Activated CD4-positive, alpha-beta T cell treated with anti-CD3 and anti-CD28 coated beads, Interleukin-2, amount 50 U/mL, for 4 hours (primary cell): ENCODE data around the gene SLC23A2.
"Not testable (repeated sequence)": the region's sequence is repeated elsewhere in the genome, so short reads cannot be mapped to it uniquely, and the experiment has no call there.

Experiments used
- DNase-seq, 2 experiments: peaks; one replicate each; pipeline ENCODE4 v3.0.0-alpha.2; 2020

SLC23A2 gene

GRCh38 chr20:5005326-5005725, 4.0 kb upstream of the SLC23A2 start:
- no peak for DNase-seq

GRCh38 chr20:5004825-5005224, 3.5 kb upstream of the SLC23A2 start:
- not testable (repeated sequence) for DNase-seq

GRCh38 chr20:5003626-5004025, 2.3 kb upstream of the SLC23A2 start:
- no peak for DNase-seq

- DNase-seq = no peak
Observed at GRCh38 chr20:5002077-5002413, 735 bp upstream of the SLC23A2 start.

- peak; percentile 10 to 14 for DNase-seq
Observed at GRCh38 chr20:5000263-5001173, 792 bp downstream of the SLC23A2 start.

- no peak for DNase-seq
Observed at GRCh38 chr20:4999788-5000187, 1.5 kb downstream of the SLC23A2 start.

- no peak for DNase-seq
Observed at GRCh38 chr20:4998160-4998651, 3.1 kb downstream of the SLC23A2 start.

GRCh38 chr20:4997222-4997621, 4.1 kb downstream of the SLC23A2 start:
- DNase-seq = no peak

GRCh38 chr20:4989570-4989969, 11.7 kb downstream of the SLC23A2 start:
- peak in 1 of 2 experiments; percentile 13 for DNase-seq

- no peak for DNase-seq
Observed at GRCh38 chr20:4987130-4987529, 14.2 kb downstream of the SLC23A2 start.

GRCh38 chr20:4985658-4986057, 15.7 kb downstream of the SLC23A2 start:
- DNase-seq = no peak

GRCh38 chr20:4982281-4982680, 19.0 kb downstream of the SLC23A2 start:
- DNase-seq = no peak

- no peak for DNase-seq
Observed at GRCh38 chr20:4979841-4980410, 21.4 kb downstream of the SLC23A2 start.

- no peak for DNase-seq
Observed at GRCh38 chr20:4978050-4978918, 23.0 kb downstream of the SLC23A2 start.

GRCh38 chr20:4976014-4976413, 25.3 kb downstream of the SLC23A2 start:
- not testable (repeated sequence) for DNase-seq

- peak in 1 of 2 experiments; percentile 5 for DNase-seq
Observed at GRCh38 chr20:4973330-4974097, 27.8 kb downstream of the SLC23A2 start.

- DNase-seq = no peak
Observed at GRCh38 chr20:4972506-4973251, 28.6 kb downstream of the SLC23A2 start.

- no peak for DNase-seq
Observed at GRCh38 chr20:4971064-4971463, 30.2 kb downstream of the SLC23A2 start.

GRCh38 chr20:4967752-4968477, 33.4 kb downstream of the SLC23A2 start:
- DNase-seq = no peak

- no peak for DNase-seq
Observed at GRCh38 chr20:4966826-4967751, 34.2 kb downstream of the SLC23A2 start.
